Loucy (cell line): ENCODE results near the gene SKIC8.

Source experiments
- H2AFZ ChIP-seq: fragments of 200-600 bp; sonication (generic); 2 replicates; pipeline ENCODE4 v1.6.0; 2016; ENCODE audit warnings: antibody characterized with exemption, mild to moderate bottlenecking, low read length, moderate library complexity
- H3F3A ChIP-seq: fragments of 200-600 bp; 2 replicates; pipeline ENCODE4 v1.6.0; 2016; ENCODE audit warnings: antibody characterized with exemption, low read depth, mild to moderate bottlenecking
- H3K27me3 ChIP-seq: fragments of 200-600 bp; sonication (generic); 2 replicates; pipeline ENCODE4 v1.6.1; 2014; ENCODE audit warnings: low read length, mild to moderate bottlenecking; ENCODE audit not compliant: insufficient read depth, poor library complexity, severe bottlenecking
- H3K36me3 ChIP-seq: fragments of 200-600 bp; sonication (generic); 2 replicates; pipeline ENCODE4 v1.6.1; 2016; ENCODE audit warnings: low read length; ENCODE audit not compliant: insufficient read depth
- H3K4me1 ChIP-seq: fragments of 200-600 bp; sonication (generic); 2 replicates; pipeline ENCODE4 v1.5.1; 2014; ENCODE audit warnings: low read length, mild to moderate bottlenecking; ENCODE audit not compliant: insufficient read depth, poor library complexity, severe bottlenecking
- H3K4me2 ChIP-seq: fragments of 200-600 bp; sonication (generic); 2 replicates; pipeline ENCODE4 v1.6.0; 2014; ENCODE audit warnings: antibody characterized with exemption, low read length, low read depth, mild to moderate bottlenecking; ENCODE audit not compliant: poor library complexity, severe bottlenecking
- H3K4me3 ChIP-seq: fragments of 200-600 bp; sonication (generic); 2 replicates; pipeline ENCODE4 v1.5.1; 2014; ENCODE audit warnings: low read length, mild to moderate bottlenecking, mixed read lengths; ENCODE audit not compliant: poor library complexity, severe bottlenecking
- H3K79me2 ChIP-seq: fragments of 200-600 bp; sonication (generic); 2 replicates; pipeline ENCODE4 v1.6.1; 2014; ENCODE audit warnings: low read length; ENCODE audit not compliant: insufficient read depth
- H3K9ac ChIP-seq: fragments of 200-600 bp; sonication (generic); 2 replicates; pipeline ENCODE4 v1.6.0; 2014; ENCODE audit warnings: mild to moderate bottlenecking, low read depth, low read length, moderate library complexity; ENCODE audit not compliant: poor library complexity, severe bottlenecking
- H3K9me2 ChIP-seq: fragments of 200-600 bp; sonication (generic); replicated peaks from 2 replicates; pipeline ENCODE4 v1.6.1; 2016; ENCODE audit warnings: low read depth, low read length, mixed read lengths
- H3K9me3 ChIP-seq: fragments of 200-600 bp; sonication (generic); 2 replicates; pipeline ENCODE4 v1.6.1; 2014; ENCODE audit warnings: mild to moderate bottlenecking, antibody characterized with exemption, low read length, low read depth; ENCODE audit not compliant: insufficient read depth
- H4K20me1 ChIP-seq: fragments of 200-600 bp; sonication (generic); 2 replicates; pipeline ENCODE4 v1.6.0; 2014; ENCODE audit warnings: antibody characterized with exemption, low read length, mild to moderate bottlenecking; ENCODE audit not compliant: insufficient read depth, poor library complexity, severe bottlenecking
- EZH2phosphoT487 ChIP-seq: fragments of 200-600 bp; IDR thresholded peaks from 2 replicates; pipeline ENCODE4 v1.6.1; 2018; ENCODE audit warnings: antibody characterized with exemption, mild to moderate bottlenecking, moderate library complexity, borderline replicate concordance
- TF ChIP-seq, protein P1 (sequence below): fragments of 200-600 bp; sonication (generic); conservative IDR thresholded peaks from 2 replicates; pipeline ENCODE4 v1.5.1; 2014; ENCODE audit warnings: mild to moderate bottlenecking, antibody characterized with exemption, low read length

The SKIC8 gene

DNA sequence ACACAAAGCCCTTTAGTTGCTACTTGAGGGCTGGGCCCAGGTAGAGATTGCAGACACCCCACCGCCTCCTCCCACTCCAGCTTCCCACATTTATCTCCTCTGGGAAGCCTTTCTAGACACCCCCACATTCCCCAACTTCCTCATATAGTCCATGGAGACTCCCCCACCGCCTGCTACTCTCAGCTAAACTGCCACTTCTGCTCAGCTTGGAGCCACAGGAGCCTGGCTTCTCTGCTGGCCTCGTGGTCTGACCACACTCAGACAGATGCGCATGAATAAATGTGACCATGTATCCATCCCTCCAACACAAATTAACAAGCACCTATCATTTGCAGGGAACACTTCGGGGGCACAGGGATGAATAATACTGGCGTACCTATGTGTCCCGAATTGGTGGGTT lies 54.5 kb downstream of the SKIC8 start:
- no peaks in the 10 kb centered on the region for H3F3A ChIP-seq
- H3K9me3 ChIP-seq: no peaks in the 10 kb centered on the region
- H3K4me2 ChIP-seq: no peak overlapping the region
- TF ChIP-seq, protein P1, sequence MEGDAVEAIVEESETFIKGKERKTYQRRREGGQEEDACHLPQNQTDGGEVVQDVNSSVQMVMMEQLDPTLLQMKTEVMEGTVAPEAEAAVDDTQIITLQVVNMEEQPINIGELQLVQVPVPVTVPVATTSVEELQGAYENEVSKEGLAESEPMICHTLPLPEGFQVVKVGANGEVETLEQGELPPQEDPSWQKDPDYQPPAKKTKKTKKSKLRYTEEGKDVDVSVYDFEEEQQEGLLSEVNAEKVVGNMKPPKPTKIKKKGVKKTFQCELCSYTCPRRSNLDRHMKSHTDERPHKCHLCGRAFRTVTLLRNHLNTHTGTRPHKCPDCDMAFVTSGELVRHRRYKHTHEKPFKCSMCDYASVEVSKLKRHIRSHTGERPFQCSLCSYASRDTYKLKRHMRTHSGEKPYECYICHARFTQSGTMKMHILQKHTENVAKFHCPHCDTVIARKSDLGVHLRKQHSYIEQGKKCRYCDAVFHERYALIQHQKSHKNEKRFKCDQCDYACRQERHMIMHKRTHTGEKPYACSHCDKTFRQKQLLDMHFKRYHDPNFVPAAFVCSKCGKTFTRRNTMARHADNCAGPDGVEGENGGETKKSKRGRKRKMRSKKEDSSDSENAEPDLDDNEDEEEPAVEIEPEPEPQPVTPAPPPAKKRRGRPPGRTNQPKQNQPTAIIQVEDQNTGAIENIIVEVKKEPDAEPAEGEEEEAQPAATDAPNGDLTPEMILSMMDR: no peak
- TF ChIP-seq EZH2phosphoT487: no peak
- no peak overlapping the region for H2AFZ ChIP-seq
- H3K9me2 ChIP-seq: no peaks in the 10 kb centered on the region
- no peak overlapping the region for H3K4me3 ChIP-seq
- H4K20me1 ChIP-seq: no peaks in the 10 kb centered on the region
- H3K79me2 ChIP-seq: no peaks in the 10 kb centered on the region
- no peaks in the 10 kb centered on the region for H3K4me1 ChIP-seq
- H3K9ac ChIP-seq: no peak overlapping the region
- no peaks in the 10 kb centered on the region for H3K27me3 ChIP-seq
- H3K36me3 ChIP-seq: no peaks in the 10 kb centered on the region

DNA sequence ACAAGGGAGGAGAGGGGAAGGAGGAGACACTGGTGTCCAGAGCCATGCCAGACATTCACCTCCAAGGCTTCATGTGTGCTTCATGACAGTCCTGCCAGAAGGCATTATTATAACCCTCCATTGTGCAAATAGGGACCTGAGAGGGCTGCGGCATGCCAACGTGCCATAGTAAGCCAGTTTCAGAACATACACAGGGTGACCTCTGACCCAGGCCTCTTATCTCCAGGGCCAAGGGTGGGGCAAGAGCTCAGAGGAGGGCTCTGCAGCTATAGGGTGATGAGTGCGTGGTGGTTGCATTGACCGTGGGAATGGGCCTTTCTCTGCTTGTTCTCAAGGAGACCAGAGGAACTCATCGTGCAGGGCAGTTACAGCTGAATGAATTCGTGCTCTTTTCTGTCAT lies 55.3 kb downstream of the SKIC8 start:
- H3K27me3 ChIP-seq: no peaks in the 10 kb centered on the region
- no peak for TF ChIP-seq EZH2phosphoT487
- TF ChIP-seq, protein P1: no peak
- no peaks in the 10 kb centered on the region for H3K36me3 ChIP-seq
- no peaks in the 10 kb centered on the region for H3K9me2 ChIP-seq
- no peak overlapping the region for H3K4me3 ChIP-seq
- H2AFZ ChIP-seq: no peak overlapping the region
- H3K4me2 ChIP-seq: no peak overlapping the region
- H4K20me1 ChIP-seq: no peaks in the 10 kb centered on the region
- H3K9me3 ChIP-seq: no peaks in the 10 kb centered on the region
- no peaks in the 10 kb centered on the region for H3K4me1 ChIP-seq
- H3K9ac ChIP-seq: no peak overlapping the region
- H3K79me2 ChIP-seq: no peaks in the 10 kb centered on the region
- H3F3A ChIP-seq: no peaks in the 10 kb centered on the region

DNA sequence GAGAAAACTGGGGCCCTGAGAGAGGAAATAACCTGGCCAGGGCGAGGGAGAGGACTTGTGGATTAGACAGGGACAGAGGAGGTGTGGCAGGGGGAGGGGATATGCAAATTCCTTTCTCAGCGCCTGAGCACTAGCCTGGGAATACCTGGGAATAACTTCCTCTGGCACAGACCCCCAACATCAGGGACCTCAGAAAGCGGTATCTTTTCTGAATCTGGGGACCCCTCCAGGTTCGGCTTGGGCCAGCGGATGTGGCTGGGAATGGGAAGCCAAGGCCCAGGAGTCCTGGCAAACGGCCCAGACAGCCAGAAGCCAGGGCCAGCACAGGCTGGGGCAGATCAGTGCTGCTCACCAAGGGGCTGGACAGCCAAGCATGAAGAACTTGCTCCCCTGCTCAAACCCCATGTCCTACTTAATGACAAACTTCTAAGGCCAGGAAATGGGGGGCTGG lies 55.9 kb downstream of the SKIC8 start:
- H3K9me2 ChIP-seq: no peaks in the 10 kb centered on the region
- no peaks in the 10 kb centered on the region for H4K20me1 ChIP-seq
- H3F3A ChIP-seq: no peaks in the 10 kb centered on the region
- H3K4me2 ChIP-seq: no peak overlapping the region
- no peak overlapping the region for H2AFZ ChIP-seq
- no peaks in the 10 kb centered on the region for H3K4me1 ChIP-seq
- no peaks in the 10 kb centered on the region for H3K27me3 ChIP-seq
- H3K9me3 ChIP-seq: no peaks in the 10 kb centered on the region
- H3K9ac ChIP-seq: no peak overlapping the region
- no peaks in the 10 kb centered on the region for H3K36me3 ChIP-seq
- no peak overlapping the region for H3K4me3 ChIP-seq
- TF ChIP-seq EZH2phosphoT487: no peak
- TF ChIP-seq, protein P1: no peak
- no peaks in the 10 kb centered on the region for H3K79me2 ChIP-seq
